ENCODE measurements around the gene PER1.

DNA sequence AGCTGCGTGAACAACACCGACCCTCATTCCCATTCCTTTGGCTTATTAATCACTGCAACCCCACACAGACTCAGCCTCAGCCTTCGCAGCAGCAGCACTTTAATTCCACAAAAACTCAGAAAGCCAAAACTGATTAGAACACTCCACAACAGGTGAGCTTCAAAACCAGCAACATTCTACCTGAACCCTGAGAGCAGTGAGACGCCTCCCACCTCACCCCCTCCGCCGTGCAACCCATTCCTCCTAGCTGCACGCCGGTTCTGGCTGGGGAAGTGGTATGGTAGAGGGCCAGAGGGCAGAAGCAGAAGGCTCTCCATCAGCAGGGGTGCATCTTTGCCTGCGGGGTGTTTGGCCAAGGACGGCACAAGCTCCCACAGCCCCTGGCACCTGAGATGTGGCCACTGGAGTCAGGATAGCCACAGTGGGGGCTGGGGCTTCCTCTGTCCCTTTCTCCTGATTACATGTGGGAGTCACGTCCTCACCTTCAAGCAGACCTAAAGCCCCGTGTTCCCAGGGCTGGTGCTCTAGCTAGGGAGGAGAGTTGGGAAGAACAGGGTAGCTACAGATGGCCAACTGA, 36.1 kb upstream of the PER1 start:
- TF ChIP-seq, protein P1, sequence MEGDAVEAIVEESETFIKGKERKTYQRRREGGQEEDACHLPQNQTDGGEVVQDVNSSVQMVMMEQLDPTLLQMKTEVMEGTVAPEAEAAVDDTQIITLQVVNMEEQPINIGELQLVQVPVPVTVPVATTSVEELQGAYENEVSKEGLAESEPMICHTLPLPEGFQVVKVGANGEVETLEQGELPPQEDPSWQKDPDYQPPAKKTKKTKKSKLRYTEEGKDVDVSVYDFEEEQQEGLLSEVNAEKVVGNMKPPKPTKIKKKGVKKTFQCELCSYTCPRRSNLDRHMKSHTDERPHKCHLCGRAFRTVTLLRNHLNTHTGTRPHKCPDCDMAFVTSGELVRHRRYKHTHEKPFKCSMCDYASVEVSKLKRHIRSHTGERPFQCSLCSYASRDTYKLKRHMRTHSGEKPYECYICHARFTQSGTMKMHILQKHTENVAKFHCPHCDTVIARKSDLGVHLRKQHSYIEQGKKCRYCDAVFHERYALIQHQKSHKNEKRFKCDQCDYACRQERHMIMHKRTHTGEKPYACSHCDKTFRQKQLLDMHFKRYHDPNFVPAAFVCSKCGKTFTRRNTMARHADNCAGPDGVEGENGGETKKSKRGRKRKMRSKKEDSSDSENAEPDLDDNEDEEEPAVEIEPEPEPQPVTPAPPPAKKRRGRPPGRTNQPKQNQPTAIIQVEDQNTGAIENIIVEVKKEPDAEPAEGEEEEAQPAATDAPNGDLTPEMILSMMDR (IDR thresholded peaks at IDR 0.05), result no peak
- no peak for TF ChIP-seq POLR2A (IDR thresholded peaks at IDR 0.05)

Measured in lower leg skin (tissue), 3 donors.